ENCODE results near the gene ALKBH3. TPM values are rescaled to one million over a fixed set of nuclear protein-coding genes. Genes with fewer than 3 reads are reported as not detected.

The ALKBH3 gene
- total and polyA plus RNA-seq, 2 experiments from 2014 or later = 10.7 to 10.8 TPM

DNA sequence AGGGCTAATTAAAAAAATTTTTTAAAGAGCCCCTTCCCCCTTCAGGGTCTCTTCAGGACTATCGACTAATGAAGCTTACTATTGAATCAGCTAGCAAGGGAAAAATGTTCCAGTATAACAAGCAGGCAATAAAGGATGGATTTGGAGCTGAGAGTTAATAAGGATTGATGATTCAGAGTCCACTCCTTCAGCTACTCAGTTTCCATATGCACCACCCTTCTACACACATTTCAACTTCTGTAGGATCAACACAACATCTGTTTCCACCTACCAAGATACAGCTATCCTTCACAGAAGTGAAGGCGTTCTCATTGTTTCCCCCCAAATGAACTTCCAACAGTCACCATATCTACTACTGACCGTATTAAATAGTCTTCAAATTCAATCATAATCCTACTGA is 6.6 kb upstream of the ALKBH3 start:
- Histone ChIP-seq H3K27me3 (ENCODE audit: insufficient read depth) (peaks cover 29% of the 10 kb centered on the region; the same call in 1 of the 2 replicates), H3K27ac (ENCODE audit: low read depth) (no peak overlapping the region), H3K36me3 (ENCODE audit: insufficient read depth) (no peaks in the 10 kb centered on the region), H3K4me1 (ENCODE audit: insufficient read depth) (no peaks in the 10 kb centered on the region), H3K79me2 (replicated peaks; ENCODE audit: insufficient read depth) (no peaks in the 10 kb centered on the region), H3K9me2 (ENCODE audit: insufficient read depth) (peaks cover under 1% of the 10 kb centered on the region; the same call in 1 of the 2 replicates), H4K20me1 (replicated peaks; ENCODE audit: insufficient read depth) (no peaks in the 10 kb centered on the region), H3K4me2 (no peak overlapping the region), H3F3A (replicated peaks; ENCODE audit: low read depth) (no peaks in the 10 kb centered on the region), H2AFZ (no peak overlapping the region), H3K4me3 (no peak overlapping the region)
- no peak overlapping the region for H3K4me3 Mint-ChIP-seq
- no peak overlapping the region for H3K27ac Mint-ChIP-seq
- no peak for DNase-seq (ENCODE audit: low spot score)
- no peak for ATAC-seq
- peaks cover 14% of the 10 kb centered on the region for H3K27me3 Mint-ChIP-seq (ENCODE audit: insufficient read depth, low read depth, poor library complexity)
- TF ChIP-seq, protein P1, sequence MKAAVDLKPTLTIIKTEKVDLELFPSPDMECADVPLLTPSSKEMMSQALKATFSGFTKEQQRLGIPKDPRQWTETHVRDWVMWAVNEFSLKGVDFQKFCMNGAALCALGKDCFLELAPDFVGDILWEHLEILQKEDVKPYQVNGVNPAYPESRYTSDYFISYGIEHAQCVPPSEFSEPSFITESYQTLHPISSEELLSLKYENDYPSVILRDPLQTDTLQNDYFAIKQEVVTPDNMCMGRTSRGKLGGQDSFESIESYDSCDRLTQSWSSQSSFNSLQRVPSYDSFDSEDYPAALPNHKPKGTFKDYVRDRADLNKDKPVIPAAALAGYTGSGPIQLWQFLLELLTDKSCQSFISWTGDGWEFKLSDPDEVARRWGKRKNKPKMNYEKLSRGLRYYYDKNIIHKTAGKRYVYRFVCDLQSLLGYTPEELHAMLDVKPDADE (IDR thresholded peaks at IDR 0.05) = no peak
- no peak for TF ChIP-seq JUNB (IDR thresholded peaks at IDR 0.05; ENCODE audit: unreplicated experiment)
- TF ChIP-seq EZH2 (IDR thresholded peaks at IDR 0.05; ENCODE audit: low read depth, unreplicated experiment) = no peak
- no peak for TF ChIP-seq ZNF114 (CRISPR knock-in tag; IDR thresholded peaks at IDR 0.05)
- no peak for TF ChIP-seq POLR2AphosphoS5 (IDR thresholded peaks at IDR 0.05; ENCODE audit: low read depth)
- no peak for TF ChIP-seq EZH2phosphoT487 (IDR thresholded peaks at IDR 0.05; ENCODE audit: unreplicated experiment)
- TF ChIP-seq, protein P2, sequence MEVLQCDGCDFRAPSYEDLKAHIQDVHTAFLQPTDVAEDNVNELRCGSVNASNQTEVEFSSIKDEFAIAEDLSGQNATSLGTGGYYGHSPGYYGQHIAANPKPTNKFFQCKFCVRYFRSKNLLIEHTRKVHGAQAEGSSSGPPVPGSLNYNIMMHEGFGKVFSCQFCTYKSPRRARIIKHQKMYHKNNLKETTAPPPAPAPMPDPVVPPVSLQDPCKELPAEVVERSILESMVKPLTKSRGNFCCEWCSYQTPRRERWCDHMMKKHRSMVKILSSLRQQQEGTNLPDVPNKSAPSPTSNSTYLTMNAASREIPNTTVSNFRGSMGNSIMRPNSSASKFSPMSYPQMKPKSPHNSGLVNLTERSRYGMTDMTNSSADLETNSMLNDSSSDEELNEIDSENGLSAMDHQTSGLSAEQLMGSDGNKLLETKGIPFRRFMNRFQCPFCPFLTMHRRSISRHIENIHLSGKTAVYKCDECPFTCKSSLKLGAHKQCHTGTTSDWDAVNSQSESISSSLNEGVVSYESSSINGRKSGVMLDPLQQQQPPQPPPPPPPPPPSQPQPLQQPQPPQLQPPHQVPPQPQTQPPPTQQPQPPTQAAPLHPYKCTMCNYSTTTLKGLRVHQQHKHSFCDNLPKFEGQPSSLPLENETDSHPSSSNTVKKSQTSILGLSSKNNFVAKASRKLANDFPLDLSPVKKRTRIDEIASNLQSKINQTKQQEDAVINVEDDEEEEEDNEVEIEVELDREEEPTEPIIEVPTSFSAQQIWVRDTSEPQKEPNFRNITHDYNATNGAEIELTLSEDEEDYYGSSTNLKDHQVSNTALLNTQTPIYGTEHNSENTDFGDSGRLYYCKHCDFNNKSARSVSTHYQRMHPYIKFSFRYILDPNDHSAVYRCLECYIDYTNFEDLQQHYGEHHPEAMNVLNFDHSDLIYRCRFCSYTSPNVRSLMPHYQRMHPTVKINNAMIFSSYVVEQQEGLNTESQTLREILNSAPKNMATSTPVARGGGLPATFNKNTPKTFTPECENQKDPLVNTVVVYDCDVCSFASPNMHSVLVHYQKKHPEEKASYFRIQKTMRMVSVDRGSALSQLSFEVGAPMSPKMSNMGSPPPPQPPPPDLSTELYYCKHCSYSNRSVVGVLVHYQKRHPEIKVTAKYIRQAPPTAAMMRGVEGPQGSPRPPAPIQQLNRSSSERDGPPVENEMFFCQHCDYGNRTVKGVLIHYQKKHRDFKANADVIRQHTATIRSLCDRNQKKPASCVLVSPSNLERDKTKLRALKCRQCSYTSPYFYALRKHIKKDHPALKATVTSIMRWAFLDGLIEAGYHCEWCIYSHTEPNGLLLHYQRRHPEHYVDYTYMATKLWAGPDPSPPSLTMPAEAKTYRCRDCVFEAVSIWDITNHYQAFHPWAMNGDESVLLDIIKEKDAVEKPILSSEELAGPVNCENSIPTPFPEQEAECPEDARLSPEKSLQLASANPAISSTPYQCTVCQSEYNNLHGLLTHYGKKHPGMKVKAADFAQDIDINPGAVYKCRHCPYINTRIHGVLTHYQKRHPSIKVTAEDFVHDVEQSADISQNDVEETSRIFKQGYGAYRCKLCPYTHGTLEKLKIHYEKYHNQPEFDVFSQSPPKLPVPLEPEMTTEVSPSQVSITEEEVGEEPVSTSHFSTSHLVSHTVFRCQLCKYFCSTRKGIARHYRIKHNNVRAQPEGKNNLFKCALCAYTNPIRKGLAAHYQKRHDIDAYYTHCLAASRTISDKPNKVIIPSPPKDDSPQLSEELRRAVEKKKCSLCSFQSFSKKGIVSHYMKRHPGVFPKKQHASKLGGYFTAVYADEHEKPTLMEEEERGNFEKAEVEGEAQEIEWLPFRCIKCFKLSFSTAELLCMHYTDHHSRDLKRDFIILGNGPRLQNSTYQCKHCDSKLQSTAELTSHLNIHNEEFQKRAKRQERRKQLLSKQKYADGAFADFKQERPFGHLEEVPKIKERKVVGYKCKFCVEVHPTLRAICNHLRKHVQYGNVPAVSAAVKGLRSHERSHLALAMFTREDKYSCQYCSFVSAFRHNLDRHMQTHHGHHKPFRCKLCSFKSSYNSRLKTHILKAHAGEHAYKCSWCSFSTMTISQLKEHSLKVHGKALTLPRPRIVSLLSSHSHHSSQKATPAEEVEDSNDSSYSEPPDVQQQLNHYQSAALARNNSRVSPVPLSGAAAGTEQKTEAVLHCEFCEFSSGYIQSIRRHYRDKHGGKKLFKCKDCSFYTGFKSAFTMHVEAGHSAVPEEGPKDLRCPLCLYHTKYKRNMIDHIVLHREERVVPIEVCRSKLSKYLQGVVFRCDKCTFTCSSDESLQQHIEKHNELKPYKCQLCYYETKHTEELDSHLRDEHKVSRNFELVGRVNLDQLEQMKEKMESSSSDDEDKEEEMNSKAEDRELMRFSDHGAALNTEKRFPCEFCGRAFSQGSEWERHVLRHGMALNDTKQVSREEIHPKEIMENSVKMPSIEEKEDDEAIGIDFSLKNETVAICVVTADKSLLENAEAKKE (CRISPR knock-in tag; IDR thresholded peaks at IDR 0.05) = no peak
- no peak for TF ChIP-seq NANOG (IDR thresholded peaks at IDR 0.05; ENCODE audit: borderline replicate concordance)
- no peak for TF ChIP-seq ZNF331 (CRISPR knock-in tag; IDR thresholded peaks at IDR 0.05; ENCODE audit: low read depth)
- TF ChIP-seq, protein P3, sequence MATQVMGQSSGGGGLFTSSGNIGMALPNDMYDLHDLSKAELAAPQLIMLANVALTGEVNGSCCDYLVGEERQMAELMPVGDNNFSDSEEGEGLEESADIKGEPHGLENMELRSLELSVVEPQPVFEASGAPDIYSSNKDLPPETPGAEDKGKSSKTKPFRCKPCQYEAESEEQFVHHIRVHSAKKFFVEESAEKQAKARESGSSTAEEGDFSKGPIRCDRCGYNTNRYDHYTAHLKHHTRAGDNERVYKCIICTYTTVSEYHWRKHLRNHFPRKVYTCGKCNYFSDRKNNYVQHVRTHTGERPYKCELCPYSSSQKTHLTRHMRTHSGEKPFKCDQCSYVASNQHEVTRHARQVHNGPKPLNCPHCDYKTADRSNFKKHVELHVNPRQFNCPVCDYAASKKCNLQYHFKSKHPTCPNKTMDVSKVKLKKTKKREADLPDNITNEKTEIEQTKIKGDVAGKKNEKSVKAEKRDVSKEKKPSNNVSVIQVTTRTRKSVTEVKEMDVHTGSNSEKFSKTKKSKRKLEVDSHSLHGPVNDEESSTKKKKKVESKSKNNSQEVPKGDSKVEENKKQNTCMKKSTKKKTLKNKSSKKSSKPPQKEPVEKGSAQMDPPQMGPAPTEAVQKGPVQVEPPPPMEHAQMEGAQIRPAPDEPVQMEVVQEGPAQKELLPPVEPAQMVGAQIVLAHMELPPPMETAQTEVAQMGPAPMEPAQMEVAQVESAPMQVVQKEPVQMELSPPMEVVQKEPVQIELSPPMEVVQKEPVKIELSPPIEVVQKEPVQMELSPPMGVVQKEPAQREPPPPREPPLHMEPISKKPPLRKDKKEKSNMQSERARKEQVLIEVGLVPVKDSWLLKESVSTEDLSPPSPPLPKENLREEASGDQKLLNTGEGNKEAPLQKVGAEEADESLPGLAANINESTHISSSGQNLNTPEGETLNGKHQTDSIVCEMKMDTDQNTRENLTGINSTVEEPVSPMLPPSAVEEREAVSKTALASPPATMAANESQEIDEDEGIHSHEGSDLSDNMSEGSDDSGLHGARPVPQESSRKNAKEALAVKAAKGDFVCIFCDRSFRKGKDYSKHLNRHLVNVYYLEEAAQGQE (IDR thresholded peaks at IDR 0.05; ENCODE audit: unreplicated experiment) = no peak
- TF ChIP-seq STAT1 (IDR thresholded peaks at IDR 0.05; ENCODE audit: unreplicated experiment) = no peak
- TF ChIP-seq, protein P4, sequence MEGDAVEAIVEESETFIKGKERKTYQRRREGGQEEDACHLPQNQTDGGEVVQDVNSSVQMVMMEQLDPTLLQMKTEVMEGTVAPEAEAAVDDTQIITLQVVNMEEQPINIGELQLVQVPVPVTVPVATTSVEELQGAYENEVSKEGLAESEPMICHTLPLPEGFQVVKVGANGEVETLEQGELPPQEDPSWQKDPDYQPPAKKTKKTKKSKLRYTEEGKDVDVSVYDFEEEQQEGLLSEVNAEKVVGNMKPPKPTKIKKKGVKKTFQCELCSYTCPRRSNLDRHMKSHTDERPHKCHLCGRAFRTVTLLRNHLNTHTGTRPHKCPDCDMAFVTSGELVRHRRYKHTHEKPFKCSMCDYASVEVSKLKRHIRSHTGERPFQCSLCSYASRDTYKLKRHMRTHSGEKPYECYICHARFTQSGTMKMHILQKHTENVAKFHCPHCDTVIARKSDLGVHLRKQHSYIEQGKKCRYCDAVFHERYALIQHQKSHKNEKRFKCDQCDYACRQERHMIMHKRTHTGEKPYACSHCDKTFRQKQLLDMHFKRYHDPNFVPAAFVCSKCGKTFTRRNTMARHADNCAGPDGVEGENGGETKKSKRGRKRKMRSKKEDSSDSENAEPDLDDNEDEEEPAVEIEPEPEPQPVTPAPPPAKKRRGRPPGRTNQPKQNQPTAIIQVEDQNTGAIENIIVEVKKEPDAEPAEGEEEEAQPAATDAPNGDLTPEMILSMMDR (conservative IDR thresholded peaks at IDR 0.05; ENCODE audit: low read depth in 2 of 2) = no peak
- no peak for TF ChIP-seq CREB1 (CRISPR knock-in tag; IDR thresholded peaks at IDR 0.05; ENCODE audit: low read depth)
- H3K36me3 Mint-ChIP-seq (ENCODE audit: low read depth) = no peaks in the 10 kb centered on the region
- no peaks in the 10 kb centered on the region for H3K4me1 Mint-ChIP-seq
- H3K9me3 Mint-ChIP-seq = no peaks in the 10 kb centered on the region; the same call in 2 of the 3 replicates
